Measurements from ENCODE around the gene LRRC45. TPM values are rescaled to one million over a fixed set of nuclear protein-coding genes. Genes with fewer than 3 reads are reported as not detected.

Gene LRRC45
- total RNA-seq, 5 donors from 2014 or later (not counting 1 experiment from before 2014, with no cell fraction given), result 13.3 to 28.5 (median 22.3) TPM

GRCh38 chr17:81992306-81993102, 30.6 kb upstream of the LRRC45 start:
- Histone ChIP-seq H3K27ac (ENCODE audit: low read length) (no peak overlapping the region), H3K27me3 (replicated peaks in 1 of 2; ENCODE audit: control insufficient read depth in 2 of 2, extremely low read depth in 1 of 2, insufficient read depth in 2 of 2, low read length in 1 of 2) (no peaks in the 10 kb centered on the region), H3K9me3 (no peaks in the 10 kb centered on the region), H3K4me3 (ENCODE audit: control insufficient read depth in 1 of 2, extremely low read depth in 1 of 2, low read length in 1 of 2) (no peak overlapping the region), H3K4me1 (ENCODE audit: control insufficient read depth in 1 of 2, extremely low read depth in 1 of 2, insufficient read depth in 2 of 2, low read length in 2 of 2) (no peaks in the 10 kb centered on the region), H3K36me3 (ENCODE audit: control insufficient read depth in 2 of 2, extremely low read depth in 1 of 2, insufficient read depth in 1 of 2, low read length in 1 of 2) (peaks cover 4 to 5% of the 10 kb centered on the region in 2 donors)
- POLR2A ChIA-PET, result no interaction called here
- CTCF ChIA-PET, result no interaction called here
- DNase-seq, result no peak
- H3K27me3 Mint-ChIP-seq, result no peaks in the 10 kb centered on the region
- ATAC-seq (replicated peaks in 1 of 4), result no peak
- no peak overlapping the region for H3K27ac Mint-ChIP-seq
- H3K36me3 Mint-ChIP-seq, result peaks cover 5% of the 10 kb centered on the region
- H3K4me1 Mint-ChIP-seq, result peaks cover 4 to 6% (median 4%) of the 10 kb centered on the region in 3 donors
- 94% methylated on average over 23 of the region's 31 CpGs for WGBS (ENCODE audit: insufficient coverage)
- no peaks in the 10 kb centered on the region for H3K9me3 Mint-ChIP-seq
- H3K4me3 Mint-ChIP-seq, result no peak overlapping the region

- ATAC-seq (replicated peaks in 1 of 4), result no peak
- DNase-seq, result no peak
- H3K27me3 Mint-ChIP-seq, result no peaks in the 10 kb centered on the region
- Histone ChIP-seq H3K27ac (ENCODE audit: low read length) (no peak overlapping the region), H3K9me3 (no peaks in the 10 kb centered on the region), H3K27me3 (replicated peaks in 1 of 2; ENCODE audit: control insufficient read depth in 2 of 2, extremely low read depth in 1 of 2, insufficient read depth in 2 of 2, low read length in 1 of 2) (no peaks in the 10 kb centered on the region), H3K4me3 (ENCODE audit: control insufficient read depth in 1 of 2, extremely low read depth in 1 of 2, low read length in 1 of 2) (no peak overlapping the region), H3K4me1 (ENCODE audit: control insufficient read depth in 1 of 2, extremely low read depth in 1 of 2, insufficient read depth in 2 of 2, low read length in 2 of 2) (no peaks in the 10 kb centered on the region), H3K36me3 (ENCODE audit: control insufficient read depth in 2 of 2, extremely low read depth in 1 of 2, insufficient read depth in 1 of 2, low read length in 1 of 2) (peaks cover 4 to 5% of the 10 kb centered on the region in 2 donors)
- H3K4me3 Mint-ChIP-seq, result no peak overlapping the region
- ChIA-PET POLR2A (no interaction called here), CTCF (no interaction called here)
- peaks cover 4 to 6% (median 4%) of the 10 kb centered on the region in 3 donors for H3K4me1 Mint-ChIP-seq
- H3K36me3 Mint-ChIP-seq, result peaks cover 8% of the 10 kb centered on the region
- no peak overlapping the region for H3K27ac Mint-ChIP-seq
- WGBS (ENCODE audit: insufficient coverage), result 94% methylated on average over 34 of the region's 37 CpGs
- no peaks in the 10 kb centered on the region for H3K9me3 Mint-ChIP-seq
Observed at GRCh38 chr17:81993729-81994592, 29.1 kb upstream of the LRRC45 start.

GRCh38 chr17:81994593-81995462, 28.3 kb upstream of the LRRC45 start:
- no peak for ATAC-seq (replicated peaks in 1 of 4)
- Mint-ChIP-seq H3K4me1 (peaks cover 4 to 6% (median 4%) of the 10 kb centered on the region in 3 donors), H3K9me3 (no peaks in the 10 kb centered on the region), H3K36me3 (peaks cover 8% of the 10 kb centered on the region), H3K27me3 (no peaks in the 10 kb centered on the region), H3K27ac (no peak overlapping the region), H3K4me3 (no peak overlapping the region)
- Histone ChIP-seq H3K36me3 (ENCODE audit: control insufficient read depth in 2 of 2, extremely low read depth in 1 of 2, insufficient read depth in 1 of 2, low read length in 1 of 2) (peaks cover 0 to 5% of the 10 kb centered on the region in 2 donors), H3K27me3 (replicated peaks in 1 of 2; ENCODE audit: control insufficient read depth in 2 of 2, extremely low read depth in 1 of 2, insufficient read depth in 2 of 2, low read length in 1 of 2) (no peaks in the 10 kb centered on the region), H3K9me3 (no peaks in the 10 kb centered on the region), H3K4me3 (ENCODE audit: control insufficient read depth in 1 of 2, extremely low read depth in 1 of 2, low read length in 1 of 2) (no peak overlapping the region), H3K27ac (ENCODE audit: low read length) (no peak overlapping the region), H3K4me1 (ENCODE audit: control insufficient read depth in 1 of 2, extremely low read depth in 1 of 2, insufficient read depth in 2 of 2, low read length in 2 of 2) (no peaks in the 10 kb centered on the region)
- WGBS (ENCODE audit: insufficient coverage), result 96% methylated on average over 26 of the region's 39 CpGs
- ChIA-PET POLR2A (no interaction called here), CTCF (no interaction called here)
- no peak for DNase-seq

GRCh38 chr17:81995463-81996231, 27.5 kb upstream of the LRRC45 start:
- Histone ChIP-seq H3K4me1 (ENCODE audit: control insufficient read depth in 1 of 2, extremely low read depth in 1 of 2, insufficient read depth in 2 of 2, low read length in 2 of 2) (no peaks in the 10 kb centered on the region), H3K9me3 (no peaks in the 10 kb centered on the region), H3K27ac (ENCODE audit: low read length) (no peak overlapping the region), H3K36me3 (ENCODE audit: control insufficient read depth in 2 of 2, extremely low read depth in 1 of 2, insufficient read depth in 1 of 2, low read length in 1 of 2) (peaks cover 0 to 5% of the 10 kb centered on the region in 2 donors), H3K27me3 (replicated peaks in 1 of 2; ENCODE audit: control insufficient read depth in 2 of 2, extremely low read depth in 1 of 2, insufficient read depth in 2 of 2, low read length in 1 of 2) (no peaks in the 10 kb centered on the region), H3K4me3 (ENCODE audit: control insufficient read depth in 1 of 2, extremely low read depth in 1 of 2, low read length in 1 of 2) (no peak overlapping the region)
- no peak for ATAC-seq (replicated peaks in 1 of 4)
- Mint-ChIP-seq H3K36me3 (peaks cover 5% of the 10 kb centered on the region), H3K4me3 (no peak overlapping the region), H3K9me3 (no peaks in the 10 kb centered on the region), H3K27me3 (no peaks in the 10 kb centered on the region), H3K27ac (no peak overlapping the region), H3K4me1 (peaks cover 2% of the 10 kb centered on the region in 3 donors)
- CTCF ChIA-PET, result no interaction called here
- POLR2A ChIA-PET, result no interaction called here
- 94% methylated on average over 28 of the region's 29 CpGs for WGBS (ENCODE audit: insufficient coverage)
- DNase-seq, result no peak

GRCh38 chr17:81996232-81996756, 26.8 kb upstream of the LRRC45 start:
- Mint-ChIP-seq H3K27me3 (no peaks in the 10 kb centered on the region), H3K4me1 (no peaks in the 10 kb centered on the region), H3K4me3 (no peak overlapping the region), H3K9me3 (no peaks in the 10 kb centered on the region), H3K27ac (no peak overlapping the region), H3K36me3 (peaks cover 3% of the 10 kb centered on the region)
- ChIA-PET CTCF (no interaction called here), POLR2A (no interaction called here)
- ATAC-seq (replicated peaks in 1 of 4) (no peak), DNase-seq (no peak)
- H3K36me3 ChIP-seq (ENCODE audit: control insufficient read depth in 2 of 2, extremely low read depth in 1 of 2, insufficient read depth in 1 of 2, low read length in 1 of 2), result peaks cover 0 to 5% of the 10 kb centered on the region in 2 donors
- no peaks in the 10 kb centered on the region for H3K4me1 ChIP-seq (ENCODE audit: control insufficient read depth in 1 of 2, extremely low read depth in 1 of 2, insufficient read depth in 2 of 2, low read length in 2 of 2)
- WGBS (ENCODE audit: insufficient coverage), result 94% methylated on average over 27 of the region's 28 CpGs
- no peaks in the 10 kb centered on the region for H3K27me3 ChIP-seq (replicated peaks in 1 of 2; ENCODE audit: control insufficient read depth in 2 of 2, extremely low read depth in 1 of 2, insufficient read depth in 2 of 2, low read length in 1 of 2)
- no peak overlapping the region for H3K27ac ChIP-seq (ENCODE audit: low read length)
- H3K4me3 ChIP-seq (ENCODE audit: control insufficient read depth in 1 of 2, extremely low read depth in 1 of 2, low read length in 1 of 2), result no peak overlapping the region
- H3K9me3 ChIP-seq, result no peaks in the 10 kb centered on the region
